NT2/D1 (cell line): ENCODE measurements around the gene MAP2K5.

ENCODE experiments used
- YY1 ChIP-seq: IDR thresholded peaks from 2 replicates; pipeline ENCODE4 v1.6.1; 2011; ENCODE audit not compliant: insufficient read length, insufficient read depth
- ZNF274 ChIP-seq: IDR thresholded peaks from 2 replicates; pipeline ENCODE4 v1.6.1; 2011; ENCODE audit warnings: mild to moderate bottlenecking, low read depth, low read length

- TF ChIP-seq ZNF274 (no peak), YY1 (no peak)
Observed at GRCh38 chr15:67533873-67534272, 8.6 kb upstream of the MAP2K5 start.
